Measurements from ENCODE around the gene TCF15.

- no peak for TF ChIP-seq ZFP30 (CRISPR knock-in tag; IDR thresholded peaks at IDR 0.05)
- no peak for TF ChIP-seq ESRRG (CRISPR knock-in tag; IDR thresholded peaks at IDR 0.05)
- TF ChIP-seq CREB5 (CRISPR knock-in tag; IDR thresholded peaks at IDR 0.05; ENCODE audit: low read depth), result no peak
- no peak for TF ChIP-seq TOX (CRISPR knock-in tag; IDR thresholded peaks at IDR 0.05; ENCODE audit: borderline replicate concordance)
- TF ChIP-seq ZNF8 (CRISPR knock-in tag; IDR thresholded peaks at IDR 0.05), result no peak
- TF ChIP-seq PATZ1 (CRISPR knock-in tag; IDR thresholded peaks at IDR 0.05; ENCODE audit: borderline replicate concordance), result no peak
- TF ChIP-seq GLIS3 (CRISPR knock-in tag; IDR thresholded peaks at IDR 0.05), result no peak
- TF ChIP-seq PPARA (CRISPR knock-in tag; IDR thresholded peaks at IDR 0.05; ENCODE audit: borderline replicate concordance), result no peak
- TF ChIP-seq TCF4 (CRISPR knock-in tag; IDR thresholded peaks at IDR 0.05; ENCODE audit: borderline replicate concordance), result no peak
- TF ChIP-seq ZNF565 (CRISPR knock-in tag; conservative IDR thresholded peaks at IDR 0.05; ENCODE audit: low read depth), result no peak
- no peak for TF ChIP-seq ZNF70 (CRISPR knock-in tag; IDR thresholded peaks at IDR 0.05)
- TF ChIP-seq BACH2 (CRISPR knock-in tag; IDR thresholded peaks at IDR 0.05; ENCODE audit: borderline replicate concordance), result no peak
These were observed 53.1 kb downstream of the TCF15 start for GRCh38 chr20:556984-557383.

Data from SK-N-SH treated with all-trans-retinoic acid at 6 μM for 48 hours (cell line).